ENCODE results near the gene PSMB8. TPM values are rescaled to one million over a fixed set of nuclear protein-coding genes. Genes with fewer than 3 reads are reported as not detected.
A peak's percentile ranks its signal among the peaks of the same experiment; 100 is the strongest.

PSMB8 gene
- polyA plus RNA-seq (44.4 to 66.7 TPM (median 63.4 TPM) in 3 replicates), polyA minus RNA-seq (20.2 to 36.4 TPM (median 31.7 TPM) in 3 replicates)
- 10.5 TPM for polyA plus RNA-seq (2011; ENCODE audit: low read depth)
- polyA plus RNA-seq (2011; cell fraction: cytosol; rRNA removed), result 34.6 and 43.8 TPM in 2 replicates
- 24.8 and 26.6 TPM in 2 replicates for polyA plus RNA-seq (2011; cell fraction: nucleus; rRNA removed)
- 17.9 and 59.2 TPM in 2 replicates for polyA plus RNA-seq (2012; ENCODE audit: low replicate concordance)
- polyA minus RNA-seq (2011; cell fraction: cytosol; rRNA and poly(A)+ RNA removed), result 11.1 TPM
- 4.3 and 5.0 TPM in 2 replicates for polyA minus RNA-seq (2011; cell fraction: nucleus; rRNA and poly(A)+ RNA removed)

DNA sequence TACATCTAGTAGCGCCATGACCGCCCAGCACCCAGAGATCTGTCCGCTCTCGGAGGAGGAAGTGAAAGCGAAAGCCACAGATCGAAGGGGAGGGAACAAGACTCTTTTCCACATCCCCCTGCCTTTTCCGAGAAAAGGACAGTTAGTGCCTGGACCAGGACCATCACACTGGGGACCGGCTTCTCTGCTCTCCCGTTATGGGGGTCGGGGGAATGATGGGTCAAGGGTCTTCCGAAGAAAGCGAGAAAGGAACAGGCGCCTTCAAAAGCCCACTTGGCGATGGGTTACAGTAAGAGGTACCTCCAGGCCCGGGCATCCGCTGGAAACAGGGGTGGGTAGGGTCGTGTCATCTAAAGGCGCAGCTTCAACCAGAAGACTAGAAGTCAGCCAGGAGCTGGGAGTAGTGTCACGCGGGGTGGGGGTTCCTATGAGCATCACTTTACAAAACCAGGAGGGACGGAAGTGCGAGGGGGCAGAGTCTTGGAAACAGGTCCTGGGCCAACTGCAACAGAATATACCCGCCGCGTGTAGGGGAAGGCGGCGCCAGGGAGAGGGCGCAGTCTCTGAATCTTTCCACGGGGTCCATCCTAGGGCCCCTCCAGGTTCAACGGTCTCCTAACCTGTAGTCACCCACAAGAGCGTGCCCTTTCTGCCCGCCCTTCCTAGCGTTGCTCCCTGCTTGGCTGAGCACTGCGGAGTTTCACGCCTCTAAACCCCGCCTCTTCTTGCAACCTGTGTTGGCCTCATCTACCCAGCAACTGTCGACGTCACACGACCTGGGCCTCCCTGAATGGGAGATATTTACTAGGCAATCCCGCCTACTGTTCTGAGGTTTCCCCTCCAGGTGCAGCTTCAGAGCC, at the start of gene PSMB8:
Gene PSMB8 (minus strand): TSS at position 69 of the 860 bp plus-strand sequence. CDS start 51 bp downstream, at position 18.
- peak; percentile 93 for FAIRE-seq
- peaks cover 18% of the 10 kb centered on the region for H3K4me1 ChIP-seq (ENCODE audit: control insufficient read depth, extremely low read depth, insufficient read depth, low read length)

DNA sequence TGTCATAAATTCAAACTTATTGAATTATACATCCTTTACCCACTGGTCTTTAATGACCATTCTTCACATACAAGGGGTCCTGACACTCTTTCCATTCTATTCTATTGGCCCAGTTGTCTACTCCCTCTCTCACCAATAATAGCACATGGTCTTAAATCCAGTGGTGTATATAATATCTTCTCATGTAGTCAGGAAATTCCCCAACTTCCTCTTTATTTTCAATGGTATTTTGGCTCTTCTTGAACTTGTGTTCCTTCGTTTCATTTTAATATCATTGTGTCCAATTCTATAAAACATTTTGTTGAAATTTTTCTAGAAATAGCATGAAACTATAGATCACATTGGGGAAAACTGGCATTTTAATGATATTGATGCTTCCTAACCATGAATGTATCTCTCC, 47.0 kb upstream of the PSMB8 start:
- no peak for FAIRE-seq
- H3K4me1 ChIP-seq (ENCODE audit: control insufficient read depth, extremely low read depth, insufficient read depth, low read length), result peaks cover 9% of the 10 kb centered on the region
- dilution Hi-C loops (cut with MboI; ENCODE audit: extremely low pct_ligation_motif_present, low sequenced_read_pairs), result no loop called here
- no peak overlapping the region for H3K4me3 ChIP-seq (ENCODE audit: control insufficient read depth in 2 of 3, extremely low read depth in 1 of 3, insufficient read depth in 2 of 3, low read depth in 1 of 3, low read length in 3 of 3)
- H3K36me3 ChIP-seq (ENCODE audit: control insufficient read depth in 2 of 2, extremely low read depth in 1 of 2, insufficient read depth in 2 of 2, low read length in 2 of 2), result no peaks in the 10 kb centered on the region
- H4K20me1 ChIP-seq (ENCODE audit: control insufficient read depth, extremely low read depth, insufficient read depth, low read length), result no peaks in the 10 kb centered on the region
- no peaks in the 10 kb centered on the region for H3K9me3 ChIP-seq (ENCODE audit: control insufficient read depth, low read depth, low read length)
- no peak overlapping the region for H2AFZ ChIP-seq (ENCODE audit: control insufficient read depth, low read length)
- H3K27me3 ChIP-seq (ENCODE audit: control insufficient read depth, extremely low read depth, insufficient read depth, low read length), result no peaks in the 10 kb centered on the region
- DNase-seq (ENCODE audit: low read depth, low spot score), result no peak
- no peaks in the 10 kb centered on the region for H3K9me1 ChIP-seq (ENCODE audit: control insufficient read depth, extremely low read depth, insufficient read depth, low read length)
- H3K4me2 ChIP-seq (ENCODE audit: control insufficient read depth, extremely low read depth, insufficient read depth, low read depth, low read length), result no peak overlapping the region
- peaks cover 9% of the 10 kb centered on the region for H3K79me2 ChIP-seq (ENCODE audit: control insufficient read depth, insufficient read depth, low read length)
- no peak for TF ChIP-seq EZH2 (IDR thresholded peaks at IDR 0.05; ENCODE audit: low read length)
- TF ChIP-seq, protein P1, sequence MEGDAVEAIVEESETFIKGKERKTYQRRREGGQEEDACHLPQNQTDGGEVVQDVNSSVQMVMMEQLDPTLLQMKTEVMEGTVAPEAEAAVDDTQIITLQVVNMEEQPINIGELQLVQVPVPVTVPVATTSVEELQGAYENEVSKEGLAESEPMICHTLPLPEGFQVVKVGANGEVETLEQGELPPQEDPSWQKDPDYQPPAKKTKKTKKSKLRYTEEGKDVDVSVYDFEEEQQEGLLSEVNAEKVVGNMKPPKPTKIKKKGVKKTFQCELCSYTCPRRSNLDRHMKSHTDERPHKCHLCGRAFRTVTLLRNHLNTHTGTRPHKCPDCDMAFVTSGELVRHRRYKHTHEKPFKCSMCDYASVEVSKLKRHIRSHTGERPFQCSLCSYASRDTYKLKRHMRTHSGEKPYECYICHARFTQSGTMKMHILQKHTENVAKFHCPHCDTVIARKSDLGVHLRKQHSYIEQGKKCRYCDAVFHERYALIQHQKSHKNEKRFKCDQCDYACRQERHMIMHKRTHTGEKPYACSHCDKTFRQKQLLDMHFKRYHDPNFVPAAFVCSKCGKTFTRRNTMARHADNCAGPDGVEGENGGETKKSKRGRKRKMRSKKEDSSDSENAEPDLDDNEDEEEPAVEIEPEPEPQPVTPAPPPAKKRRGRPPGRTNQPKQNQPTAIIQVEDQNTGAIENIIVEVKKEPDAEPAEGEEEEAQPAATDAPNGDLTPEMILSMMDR (optimal IDR thresholded peaks at IDR 0.05 in 1 of 3, IDR thresholded peaks at IDR 0.05 in 1 of 3, conservative IDR thresholded peaks at IDR 0.05 in 1 of 3; ENCODE audit: extremely low read depth in 1 of 3, insufficient read depth in 2 of 3, low read length in 3 of 3), result no peak
- no peak overlapping the region for H3K9ac ChIP-seq (ENCODE audit: control insufficient read depth, extremely low read depth, insufficient read depth, low read length)
- H3K27ac ChIP-seq (ENCODE audit: control insufficient read depth, insufficient read depth, low read length), result no peak overlapping the region

More for the DNA sequence above, at the start of gene PSMB8:
- Histone ChIP-seq H3K79me2 (ENCODE audit: control insufficient read depth, insufficient read depth, low read length) (peaks cover 3% of the 10 kb centered on the region), H2AFZ (ENCODE audit: control insufficient read depth, low read length) (peak within 1 kb of the TSS; percentile 94), H3K36me3 (ENCODE audit: control insufficient read depth in 2 of 2, extremely low read depth in 1 of 2, insufficient read depth in 2 of 2, low read length in 2 of 2) (peaks cover 20 to 30% of the 10 kb centered on the region in 2 experiments), H3K4me3 (ENCODE audit: control insufficient read depth in 2 of 3, extremely low read depth in 1 of 3, insufficient read depth in 2 of 3, low read depth in 1 of 3, low read length in 3 of 3) (peak within 1 kb of the TSS; percentile 47 to 95 (median 87)), H4K20me1 (ENCODE audit: control insufficient read depth, extremely low read depth, insufficient read depth, low read length) (no peaks in the 10 kb centered on the region), H3K9me3 (ENCODE audit: control insufficient read depth, low read depth, low read length) (no peaks in the 10 kb centered on the region), H3K4me2 (ENCODE audit: control insufficient read depth, extremely low read depth, insufficient read depth, low read depth, low read length) (peak within 1 kb of the TSS; percentile 89), H3K9me1 (ENCODE audit: control insufficient read depth, extremely low read depth, insufficient read depth, low read length) (no peaks in the 10 kb centered on the region), H3K9ac (ENCODE audit: control insufficient read depth, extremely low read depth, insufficient read depth, low read length) (peak within 1 kb of the TSS; percentile 89), H3K27me3 (ENCODE audit: control insufficient read depth, extremely low read depth, insufficient read depth, low read length) (no peaks in the 10 kb centered on the region), H3K27ac (ENCODE audit: control insufficient read depth, insufficient read depth, low read length) (peak within 1 kb of the TSS; percentile 91)
- peak; percentile 91 for DNase-seq (ENCODE audit: low read depth, low spot score)
- TF ChIP-seq EZH2 (IDR thresholded peaks at IDR 0.05; ENCODE audit: low read length), result no peak
- TF ChIP-seq, protein P1 (optimal IDR thresholded peaks at IDR 0.05 in 1 of 3, IDR thresholded peaks at IDR 0.05 in 1 of 3, conservative IDR thresholded peaks at IDR 0.05 in 1 of 3; ENCODE audit: extremely low read depth in 1 of 3, insufficient read depth in 2 of 3, low read length in 3 of 3), result no peak
- dilution Hi-C loops (cut with MboI; ENCODE audit: extremely low pct_ligation_motif_present, low sequenced_read_pairs), result no loop called here

Measured in keratinocyte (primary cell).